Adrenal gland (tissue), 12 donors: ENCODE measurements around the gene KLF11. TPM values are rescaled to one million over a fixed set of nuclear protein-coding genes. Genes with fewer than 3 reads are reported as not detected.

Experiments used
- DNase-seq, 7 donors: peaks; one replicate each; pipeline ENCODE4 v3.0.0-alpha.2; 2019 to 2020
- H3K27ac ChIP-seq, 5 donors: fragments of 200-600 bp; sonication (generic) in 4 of 5; 1 replicate in 3 of 5; 2 replicates in 2 of 5; pipeline versions ENCODE4 v1.5.1 to v1.8.0; 2016 to 2020; ENCODE audit warnings: mild to moderate bottlenecking in 1 of 5
- H3K27me3 ChIP-seq: fragments of 200-600 bp; 2 replicates; pipeline ENCODE4 v1.8.0; 2021
- H3K36me3 ChIP-seq, 2 donors: fragments of 200-600 bp; replicated peaks in 1 of 2; 1 replicate in 1 of 2; 2 replicates in 1 of 2; pipeline versions ENCODE4 v1.5.1 to v1.8.0; 2018 to 2022
- H3K4me1 ChIP-seq, 2 donors: fragments of 200-600 bp; replicated peaks in 1 of 2; 1 replicate in 1 of 2; 2 replicates in 1 of 2; pipeline versions ENCODE4 v1.5.1 to v1.8.0; 2018 to 2021
- H3K4me3 ChIP-seq, 4 donors: fragments of 200-600 bp; sonication (generic) in 3 of 4; one replicate each; pipeline ENCODE4 v1.5.1; 2016 to 2018
- H3K9me3 ChIP-seq, 3 donors: fragments of 200-600 bp; sonication (generic) in 1 of 3; replicated peaks in 1 of 3; 1 replicate in 2 of 3; 2 replicates in 1 of 3; pipeline versions ENCODE4 v1.5.1 to v1.8.0; 2016 to 2021
- POLR2A ChIP-seq, 2 donors: fragments of 450-650 bp; IDR thresholded peaks; one replicate each; pipeline ENCODE4 v1.6.1; 2017; ENCODE audit warnings: antibody characterized with exemption in 2 of 2, mild to moderate bottlenecking in 2 of 2, moderate library complexity in 1 of 2
- WGBS, 4 donors: extraction: QIAGEN DNeasy Blood & Tissue Kit in 2 of 4; methylation state at CpG; one replicate each; pipeline versions ENCODE4 v1.1.5 to v1.1.7; 2013 to 2017; 5-methylcytosine and 5-hydroxymethylcytosine counted together
- intact Hi-C, 2 donors: fragments of 100-400 bp; cut with DNase I; formaldehyde crosslinking; loops; one replicate each; pipeline versions ENCODE4 v1.14.1 to v1.15.0; 2022 to 2023
- polyA plus RNA-seq, 3 donors: library from polyadenylated mRNA; stranded (reverse); fragments of 200-250 nt in 2 of 3; fragments of 350-450 nt in 1 of 3; fragmentation: Illumina TruSeq in 1 of 3; extraction: RNeasy Lipid Tissue Mini Kit (QIAGEN cat#74804) in 1 of 3; gene quantifications; one replicate each; pipeline ENCODE4 v1.2.3, GENCODE V29; 2013 to 2014
- total RNA-seq, 9 donors: library from RNA; depleted of rRNA in 4 of 9; stranded (reverse); fragments of >200 nt in 4 of 9; fragments of 120-200 nt in 1 of 9; fragmentation: NEBNext Ultra II Directional in 1 of 9; extraction: Animal tissue kit (Norgen Biotek cat#: 25700) in 1 of 9; gene quantifications; one replicate each; pipeline versions ENCODE4 v1.1.0 to v1.2.4, GENCODE V29; 2013 to 2023
- TF ChIP-seq, protein P1 (sequence below), 6 experiments: fragments of 450-650 bp in 4 of 6; fragments of 200-600 bp in 2 of 6; sonication (generic) in 1 of 6; IDR thresholded peaks; 1 replicate in 5 of 6; 2 replicates in 1 of 6; pipeline versions ENCODE4 v1.5.1 to v1.8.0; 2016 to 2021; ENCODE audit warnings: antibody characterized with exemption in 6 of 6, mild to moderate bottlenecking in 2 of 6, moderate library complexity in 1 of 6
- donor health status: healthy with polysubstance abuse.
- donor health status: Bipolar disorder and iron deficiency.
- donor health status: DM: yes; HTN: yes; CAD: no.
- donor health status: DM: no; HTN: no; CAD: no.
- donor health status: DM: no; HTN: no; CAD: no.
- donor health status: DM: yes; HTN: yes; CAD: no.

The KLF11 gene
- total and polyA plus RNA-seq, 12 donors: 6.8 to 75.7 (median 26.1) TPM

- no peaks in the 10 kb centered on the region for H3K36me3 ChIP-seq
- TF ChIP-seq POLR2A (IDR thresholded peaks at IDR 0.05): no peak
- TF ChIP-seq, protein P1, sequence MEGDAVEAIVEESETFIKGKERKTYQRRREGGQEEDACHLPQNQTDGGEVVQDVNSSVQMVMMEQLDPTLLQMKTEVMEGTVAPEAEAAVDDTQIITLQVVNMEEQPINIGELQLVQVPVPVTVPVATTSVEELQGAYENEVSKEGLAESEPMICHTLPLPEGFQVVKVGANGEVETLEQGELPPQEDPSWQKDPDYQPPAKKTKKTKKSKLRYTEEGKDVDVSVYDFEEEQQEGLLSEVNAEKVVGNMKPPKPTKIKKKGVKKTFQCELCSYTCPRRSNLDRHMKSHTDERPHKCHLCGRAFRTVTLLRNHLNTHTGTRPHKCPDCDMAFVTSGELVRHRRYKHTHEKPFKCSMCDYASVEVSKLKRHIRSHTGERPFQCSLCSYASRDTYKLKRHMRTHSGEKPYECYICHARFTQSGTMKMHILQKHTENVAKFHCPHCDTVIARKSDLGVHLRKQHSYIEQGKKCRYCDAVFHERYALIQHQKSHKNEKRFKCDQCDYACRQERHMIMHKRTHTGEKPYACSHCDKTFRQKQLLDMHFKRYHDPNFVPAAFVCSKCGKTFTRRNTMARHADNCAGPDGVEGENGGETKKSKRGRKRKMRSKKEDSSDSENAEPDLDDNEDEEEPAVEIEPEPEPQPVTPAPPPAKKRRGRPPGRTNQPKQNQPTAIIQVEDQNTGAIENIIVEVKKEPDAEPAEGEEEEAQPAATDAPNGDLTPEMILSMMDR (IDR thresholded peaks at IDR 0.05): no peak
- intact Hi-C loops: no loop called here
These were observed 47.0 kb upstream of the KLF11 start for GRCh38 chr2:9996321-9996720.

GRCh38 chr2:9997936-9998335 is 45.4 kb upstream of the KLF11 start:
- Histone ChIP-seq H3K9me3 (no peaks in the 10 kb centered on the region), H3K27me3 (no peaks in the 10 kb centered on the region), H3K27ac (peak overlapping the region in 2 of 5 donors; percentile 7 to 25), H3K4me3 (no peak overlapping the region), H3K4me1 (peaks cover 0 to 10% of the 10 kb centered on the region in 2 donors), H3K36me3 (no peaks in the 10 kb centered on the region)
- peak in 2 of 7 donors; percentile 38 to 54 for DNase-seq
- no peak for TF ChIP-seq POLR2A (IDR thresholded peaks at IDR 0.05)
- TF ChIP-seq, protein P1 (IDR thresholded peaks at IDR 0.05): no peak
- intact Hi-C loops: no loop called here
- 29 to 47% (median 38%) methylated on average over 7 of the region's 7 CpGs for WGBS, 4 donors

More at GRCh38 chr2:9996321-9996720, 47.0 kb upstream of the KLF11 start:
- H3K9me3 ChIP-seq: no peaks in the 10 kb centered on the region
- no peak overlapping the region for H3K4me3 ChIP-seq
- H3K27me3 ChIP-seq: no peaks in the 10 kb centered on the region
- 92 to 94% (median 93%) methylated on average over 7 of the region's 7 CpGs for WGBS, 4 donors
- H3K4me1 ChIP-seq: peaks cover 10 to 27% of the 10 kb centered on the region in 2 donors
- no peak overlapping the region for H3K27ac ChIP-seq
- DNase-seq: peak in 2 of 7 donors; percentile 12 to 14

- H3K27ac ChIP-seq: no peak overlapping the region
- TF ChIP-seq POLR2A (IDR thresholded peaks at IDR 0.05): no peak
- TF ChIP-seq, protein P1 (IDR thresholded peaks at IDR 0.05): no peak
- intact Hi-C loops: no loop called here
- 79 to 88% (median 87%) methylated on average over 18 to 20 of the region's 20 CpGs for WGBS, 4 donors
- no peaks in the 10 kb centered on the region for H3K27me3 ChIP-seq
- H3K4me1 ChIP-seq: no peaks in the 10 kb centered on the region
- DNase-seq: peak in 3 of 7 donors; percentile 8 to 54 (median 24)
- no peaks in the 10 kb centered on the region for H3K9me3 ChIP-seq
- H3K36me3 ChIP-seq: no peaks in the 10 kb centered on the region
- no peak overlapping the region for H3K4me3 ChIP-seq
These were observed 44.3 kb upstream of the KLF11 start for GRCh38 chr2:9998916-9999654.

- TF ChIP-seq, protein P1 (IDR thresholded peaks at IDR 0.05): no peak
- no peak for TF ChIP-seq POLR2A (IDR thresholded peaks at IDR 0.05)
- no peaks in the 10 kb centered on the region for H3K9me3 ChIP-seq
- no peak overlapping the region for H3K4me3 ChIP-seq
- no peaks in the 10 kb centered on the region for H3K4me1 ChIP-seq
- no peaks in the 10 kb centered on the region for H3K36me3 ChIP-seq
- no peaks in the 10 kb centered on the region for H3K27me3 ChIP-seq
- WGBS, 4 donors: 46 to 83% (median 59%) methylated on average over 1 of the region's 1 CpG
- peak in 3 of 7 donors; percentile 13 to 50 (median 18) for DNase-seq
- intact Hi-C loops: no loop called here
- H3K27ac ChIP-seq: no peak overlapping the region
These were observed 43.7 kb upstream of the KLF11 start for GRCh38 chr2:9999693-10000092.
